Stimulated activated CD4-positive, alpha-beta T cell treated with anti-CD3 and anti-CD28 coated beads, Interleukin-1b, Interleukin-23, amount 100 ng/mL, for 24 hours (primary cell): ENCODE results near the gene CDK19.
"Not testable (repeated sequence)": the region's sequence is repeated elsewhere in the genome, so short reads cannot be mapped to it uniquely, and the experiment has no call there.

Experiments
- DNase-seq, 4 experiments: peaks; one replicate each; pipeline ENCODE4 v3.0.0-alpha.2; 2020; ENCODE audit warnings: low read depth in 4 of 4, low spot score in 1 of 4

The CDK19 gene

DNA sequence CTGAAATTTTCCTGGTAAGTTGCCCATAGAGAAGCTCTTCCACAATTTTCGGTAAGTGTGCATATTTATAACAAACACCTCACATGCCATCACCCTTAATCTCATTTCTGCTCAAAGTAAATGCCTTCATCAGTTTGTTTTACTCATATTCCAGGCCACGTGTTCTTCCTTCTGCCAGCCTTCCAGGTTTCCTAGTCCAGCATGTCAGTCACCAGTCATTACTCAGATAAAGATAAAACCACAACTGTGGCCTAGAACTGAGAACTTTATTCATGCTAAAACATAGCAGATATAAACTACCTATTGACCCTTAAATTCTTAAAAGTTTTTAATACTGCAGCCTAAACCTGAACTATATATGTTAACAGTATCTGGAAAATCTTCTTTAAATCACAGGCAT, 189.4 kb downstream of the CDK19 start:
- no peak for DNase-seq

DNA sequence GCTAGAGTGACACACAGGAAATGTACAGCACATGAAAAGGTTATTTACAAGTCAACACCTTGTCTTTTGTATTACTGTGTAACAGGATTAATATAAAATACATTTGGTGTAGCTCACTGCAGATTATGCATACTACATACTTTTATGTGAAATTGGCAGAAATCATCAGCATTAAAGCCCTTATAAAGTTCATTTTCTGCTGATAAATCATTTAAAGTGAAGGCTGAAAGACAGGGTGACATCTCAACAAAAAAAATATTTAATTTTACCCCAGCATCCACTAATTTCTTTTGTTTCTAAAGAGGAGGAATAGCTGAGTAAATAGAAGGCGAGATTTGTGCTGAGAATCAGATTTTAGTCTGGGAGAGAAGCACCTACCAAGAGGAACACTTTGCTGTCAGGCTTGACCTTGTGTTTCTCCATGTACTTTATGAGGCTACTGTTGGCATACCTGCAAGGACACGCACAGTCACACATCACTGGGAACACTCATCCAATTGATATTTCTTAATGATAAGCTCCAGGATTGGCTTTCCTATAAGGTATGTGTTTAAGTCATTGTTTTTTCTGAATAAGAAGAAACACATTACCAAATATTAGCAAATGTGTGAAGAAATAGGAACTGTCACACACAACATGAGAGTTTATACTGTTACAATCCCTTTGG, 192.2 kb downstream of the CDK19 start:
- DNase-seq = no peak

DNA sequence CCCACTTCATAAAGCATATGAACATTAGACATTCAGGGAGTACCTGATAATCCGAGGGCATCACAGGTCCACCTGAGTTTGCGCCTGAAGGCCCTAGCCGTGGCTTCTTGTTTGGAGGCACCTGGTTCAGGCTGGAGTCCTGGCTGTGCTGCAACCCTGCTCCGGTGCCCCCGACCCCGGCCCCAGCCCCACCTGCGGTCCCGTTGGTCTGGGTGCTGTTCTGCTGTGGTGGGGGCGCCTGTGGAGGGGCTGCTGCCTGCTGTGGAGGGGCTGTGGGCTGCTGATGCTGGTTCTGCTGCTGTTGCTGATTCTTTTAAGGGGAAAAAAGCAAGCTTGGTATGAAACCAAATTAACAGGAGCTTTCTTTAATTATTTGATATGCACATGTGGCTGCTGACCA, 194.2 kb downstream of the CDK19 start:
- no peak for DNase-seq

DNA sequence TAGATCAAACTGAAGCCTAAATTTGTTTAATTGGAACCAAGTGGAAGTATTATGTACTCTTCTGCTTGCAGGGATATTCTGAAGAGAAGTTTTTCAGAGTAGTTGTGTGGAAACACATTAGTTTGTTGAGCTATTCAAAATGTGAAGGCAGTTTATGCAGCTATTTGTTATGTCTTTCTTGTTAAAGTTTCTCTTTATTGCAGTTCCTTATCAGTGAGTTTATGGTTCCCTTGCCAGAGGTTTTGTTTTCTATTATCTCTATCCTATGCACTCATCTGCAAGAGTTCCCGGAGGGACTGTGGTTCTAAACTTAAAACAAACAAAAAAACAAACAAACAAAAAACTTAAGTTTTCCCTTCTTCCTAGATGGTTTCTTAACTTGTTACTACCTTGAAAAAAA, 195.2 kb downstream of the CDK19 start:
- DNase-seq = no peak

DNA sequence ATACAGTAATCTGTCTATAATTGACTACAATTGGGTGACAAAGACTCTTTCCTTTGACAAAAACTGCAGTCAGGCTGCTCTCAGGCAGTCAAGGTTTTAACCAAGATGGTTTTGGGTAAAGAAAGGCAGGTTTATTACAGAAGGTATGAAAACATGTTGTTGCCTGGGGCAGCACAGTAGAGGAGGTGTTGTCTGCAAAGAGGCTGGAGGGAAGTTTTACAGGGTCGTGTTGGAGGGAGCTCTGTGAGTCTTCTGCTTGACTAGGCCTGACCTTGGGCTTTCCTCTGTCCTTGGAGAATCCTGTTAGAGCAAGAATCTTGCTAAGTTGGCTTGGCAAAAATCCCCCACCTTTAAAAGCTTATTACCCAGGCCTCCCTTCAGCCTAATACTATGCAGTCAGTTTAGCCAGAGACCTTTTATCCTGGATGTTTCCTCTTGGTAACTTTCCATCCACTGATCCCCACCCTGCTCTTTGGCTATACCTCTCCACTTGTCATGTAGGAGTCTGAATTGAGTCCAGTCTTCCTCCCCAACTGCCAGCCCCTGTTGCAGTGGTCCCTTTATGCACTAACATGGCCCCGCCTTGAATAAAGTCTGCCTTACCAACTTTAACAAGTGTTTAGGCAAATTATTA, 195.9 kb downstream of the CDK19 start:
- DNase-seq = no peak

DNA sequence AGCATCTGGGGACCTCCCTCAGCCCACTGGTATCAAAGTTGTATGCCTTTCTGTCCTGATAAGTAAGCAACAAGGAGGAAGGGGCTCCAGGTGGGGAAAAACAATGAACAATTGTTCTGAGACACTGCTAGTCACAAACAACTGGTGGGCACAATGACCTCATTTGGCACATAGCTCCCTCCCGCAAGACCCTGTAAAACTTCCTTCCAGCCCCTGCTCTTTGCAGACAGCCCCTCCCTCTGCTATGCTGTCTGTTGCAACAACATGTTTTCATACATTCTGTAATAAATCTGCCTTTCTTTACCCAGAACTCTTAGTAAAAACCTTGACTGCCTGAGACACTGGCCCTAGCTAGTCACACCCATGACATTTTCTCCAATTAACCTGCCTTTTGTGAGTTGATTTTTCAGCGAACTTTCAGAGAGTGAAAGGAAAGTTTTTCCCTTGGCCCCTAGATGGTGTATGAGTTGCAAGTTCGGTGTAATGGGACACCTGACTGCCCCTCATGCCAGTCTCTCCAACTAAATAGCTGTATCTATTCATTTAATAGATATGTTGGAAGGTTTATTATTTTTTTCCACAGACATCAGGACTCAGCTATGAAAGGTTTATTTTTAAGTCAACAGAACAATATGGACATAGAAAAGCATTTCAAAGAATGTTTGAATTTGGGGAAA, 196.5 kb downstream of the CDK19 start:
- DNase-seq = no peak

DNA sequence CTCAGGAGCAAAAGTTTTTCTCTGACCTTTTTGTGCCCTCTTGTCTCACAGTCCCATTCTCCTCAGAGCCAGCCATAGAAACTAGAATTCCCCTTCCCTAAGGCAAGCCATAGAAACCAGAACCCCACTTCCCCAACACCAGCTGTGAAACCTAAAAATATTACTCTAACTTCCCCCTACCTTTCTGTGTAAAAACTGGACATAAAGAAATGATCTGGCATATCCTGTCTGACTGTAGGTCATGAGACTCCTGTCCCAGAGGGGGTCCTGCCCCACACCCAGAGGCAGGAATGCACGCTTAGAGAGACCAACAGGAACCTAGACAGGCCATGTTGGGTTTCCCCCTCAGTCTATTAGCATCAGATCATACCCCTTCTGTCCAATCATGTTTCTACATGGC, 198.2 kb downstream of the CDK19 start:
- DNase-seq = no peak

DNA sequence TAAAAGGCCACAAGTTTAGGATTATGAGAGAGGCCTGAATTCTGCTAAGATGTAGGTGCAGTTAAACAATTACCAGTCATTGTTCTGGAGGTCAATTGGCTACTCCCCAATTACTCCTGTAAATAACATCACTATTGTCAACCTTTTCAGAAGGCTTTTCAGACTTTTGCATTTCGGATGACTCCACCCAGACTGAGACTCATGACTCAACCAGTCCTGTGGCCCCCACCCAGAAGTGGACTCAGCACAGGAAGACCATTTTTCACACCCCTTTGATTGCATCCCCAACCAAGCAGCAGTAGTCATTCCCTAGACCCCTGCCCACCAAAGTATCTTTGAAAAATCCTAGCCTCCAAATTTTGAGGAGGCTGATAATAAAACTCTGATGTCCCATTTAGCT, 199.5 kb downstream of the CDK19 start:
- no peak for DNase-seq

DNA sequence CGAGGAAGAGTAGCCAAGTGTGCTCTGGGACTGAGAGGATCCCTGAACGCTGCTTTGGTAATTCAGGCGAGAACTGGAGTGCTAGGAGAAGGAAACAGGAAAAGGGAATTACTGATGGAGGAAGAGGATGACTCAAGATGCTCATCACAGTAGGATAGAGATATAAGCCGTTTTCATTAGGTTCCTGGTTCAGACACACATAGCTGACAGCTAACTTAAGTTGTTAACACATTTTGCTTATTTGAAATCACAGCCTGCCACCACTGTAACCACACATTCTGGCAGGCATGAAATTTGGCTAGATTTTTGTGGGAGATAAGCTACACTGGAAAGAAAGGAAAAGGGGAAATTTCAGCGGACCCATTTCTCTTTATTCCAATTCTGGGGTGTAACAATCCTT, 200.7 kb downstream of the CDK19 start:
- no peak for DNase-seq

DNA sequence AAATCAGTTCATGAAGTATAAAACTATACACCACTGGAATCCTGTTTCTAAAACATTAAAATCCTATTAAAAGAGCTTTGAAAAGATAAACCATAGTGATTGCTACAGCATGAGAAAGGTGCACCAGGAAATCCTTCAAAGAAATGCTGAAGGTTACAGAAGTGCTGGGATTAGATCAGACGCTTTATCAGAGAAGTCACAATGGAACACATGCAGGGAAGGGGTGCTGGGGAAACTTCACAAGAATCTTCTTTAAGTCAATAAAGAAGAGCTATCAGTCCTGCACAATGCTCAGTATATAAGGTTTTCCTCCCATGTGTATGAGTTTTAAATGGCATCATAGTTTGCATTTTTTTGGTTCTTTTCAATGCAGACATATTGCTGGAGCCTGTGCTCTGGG, 201.2 kb downstream of the CDK19 start:
- DNase-seq = no peak

DNA sequence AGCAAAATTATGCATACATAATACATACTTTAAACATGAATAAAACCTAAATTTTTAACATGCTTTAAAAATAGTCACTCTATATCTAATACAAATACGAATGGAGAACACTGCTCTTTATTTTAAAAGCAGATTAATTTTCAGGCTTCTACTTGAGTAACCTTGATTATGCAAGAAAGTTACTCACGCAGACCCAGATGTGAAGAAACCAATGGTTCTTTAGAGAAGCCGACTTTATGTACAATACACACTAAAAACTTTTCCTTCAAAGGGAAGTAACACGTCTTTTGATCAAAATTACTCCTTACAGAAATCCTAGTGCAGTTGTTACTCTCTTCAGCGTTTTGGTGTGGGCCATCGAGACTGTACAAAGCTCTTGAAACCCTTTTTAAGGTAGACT, 201.9 kb downstream of the CDK19 start:
- DNase-seq = no peak

DNA sequence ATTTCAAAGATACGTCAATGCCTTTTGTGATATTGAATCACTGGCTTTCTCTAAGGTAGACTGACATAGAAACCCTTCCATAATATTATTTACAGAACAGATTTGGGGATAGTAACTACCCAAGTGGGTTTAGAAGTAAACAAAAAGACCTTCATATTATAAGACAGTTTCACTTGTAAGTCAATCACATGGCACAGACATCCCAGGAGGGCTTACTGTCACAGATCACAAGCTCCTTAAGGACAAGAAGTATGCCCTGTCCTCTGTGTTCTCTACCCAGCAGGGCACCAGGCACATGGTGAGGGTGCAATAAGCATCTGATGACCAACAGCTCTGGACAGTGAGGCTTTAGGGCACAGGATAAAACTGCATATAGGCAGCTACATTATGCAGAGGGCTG, 203.0 kb downstream of the CDK19 start:
- DNase-seq = no peak

DNA sequence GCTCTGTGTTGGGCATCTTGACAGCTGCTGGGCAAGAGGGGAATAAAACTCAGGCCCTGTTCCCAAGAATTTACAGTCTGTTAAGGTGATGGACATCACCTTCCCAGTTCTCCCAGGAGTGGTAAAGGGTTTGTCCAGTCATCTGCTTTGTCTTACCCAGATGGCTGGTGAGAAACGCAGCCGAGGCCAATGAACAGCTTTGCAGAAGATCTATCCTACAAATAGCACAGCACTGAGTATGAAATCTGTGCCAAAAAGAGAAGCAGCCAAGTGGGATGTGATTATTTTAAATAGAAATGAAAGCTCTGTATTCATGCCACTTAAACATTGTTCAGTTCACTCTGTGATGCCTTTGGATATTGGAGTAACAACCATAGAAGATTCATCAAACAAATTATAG, 206.2 kb downstream of the CDK19 start:
- DNase-seq = no peak

DNA sequence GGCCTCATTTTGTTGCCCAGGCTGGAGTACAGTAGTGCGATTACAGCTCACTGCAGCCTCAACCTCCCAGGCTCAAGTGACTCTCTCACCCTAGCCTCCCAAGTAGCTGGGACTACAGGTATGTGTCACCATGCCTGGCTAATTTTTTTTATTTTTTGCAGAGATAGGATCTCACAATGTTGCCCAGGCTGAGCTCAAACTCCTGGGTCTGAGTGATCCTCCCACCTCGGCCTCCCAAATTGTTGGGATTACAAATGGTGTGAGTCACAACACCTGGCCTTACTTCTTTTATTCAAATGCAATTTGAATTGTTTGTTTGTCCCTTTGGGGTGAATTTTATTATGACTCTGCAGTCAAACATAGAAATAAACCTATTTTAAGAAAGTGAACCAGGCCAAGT, 207.1 kb downstream of the CDK19 start:
- DNase-seq = no peak

DNA sequence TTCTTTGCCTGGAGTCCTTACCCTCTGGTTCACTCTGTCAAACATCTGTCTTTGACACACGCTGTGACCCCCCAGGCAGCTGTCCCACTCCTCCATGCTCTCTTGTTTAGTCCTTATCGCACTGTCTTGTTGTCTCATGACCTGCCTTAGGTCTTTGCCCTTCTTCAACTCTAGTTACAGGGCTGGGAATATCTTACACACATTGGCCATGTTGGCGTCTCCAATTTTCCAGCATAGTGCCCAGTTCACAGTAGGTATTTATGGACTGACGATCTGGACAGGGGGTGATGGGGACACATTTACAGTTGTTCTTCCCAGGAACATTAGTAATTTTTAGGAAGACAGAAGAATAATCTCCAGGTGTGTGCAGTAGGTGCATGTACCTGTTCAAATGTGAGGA, 209.1 kb downstream of the CDK19 start:
- no peak for DNase-seq

DNA sequence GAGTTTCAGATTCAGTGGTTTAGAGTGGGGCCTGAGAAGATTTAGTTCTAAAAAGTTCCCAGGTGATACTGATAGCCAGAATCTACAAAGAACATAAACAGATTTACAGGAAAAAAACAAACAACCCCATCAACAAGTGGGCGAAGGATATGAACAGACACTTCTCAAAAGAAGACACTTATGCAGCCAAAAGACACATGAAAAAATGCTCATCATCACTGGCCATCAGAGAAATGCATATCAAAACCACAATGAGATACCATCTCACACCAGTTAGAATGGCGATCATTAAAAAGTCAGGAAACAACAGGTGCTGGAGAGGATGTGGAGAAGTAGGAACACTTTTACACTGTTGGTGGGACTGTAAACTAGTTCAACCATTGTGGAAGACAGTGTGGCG, 214.6 kb downstream of the CDK19 start:
- DNase-seq = not testable (repeated sequence)

DNA sequence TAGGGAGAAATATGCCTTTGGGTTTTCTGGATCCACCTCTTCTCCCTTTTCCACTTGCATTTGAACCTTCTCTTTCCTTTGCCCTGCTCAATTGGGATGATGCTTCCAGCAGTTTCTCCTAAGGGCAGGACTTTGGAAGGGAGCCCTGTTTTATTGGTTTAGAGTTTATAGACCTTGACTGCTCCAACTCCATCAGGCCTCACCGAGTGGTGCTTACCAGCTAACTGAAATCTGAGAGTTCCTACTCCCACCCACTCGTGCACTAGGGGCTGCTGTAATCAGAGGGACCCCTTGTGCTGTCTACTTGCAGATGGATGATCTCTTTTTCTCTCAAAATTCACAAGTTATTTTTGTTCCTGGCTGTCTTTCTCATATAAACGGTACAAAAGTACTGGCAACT, 217.5 kb downstream of the CDK19 start:
- no peak for DNase-seq

DNA sequence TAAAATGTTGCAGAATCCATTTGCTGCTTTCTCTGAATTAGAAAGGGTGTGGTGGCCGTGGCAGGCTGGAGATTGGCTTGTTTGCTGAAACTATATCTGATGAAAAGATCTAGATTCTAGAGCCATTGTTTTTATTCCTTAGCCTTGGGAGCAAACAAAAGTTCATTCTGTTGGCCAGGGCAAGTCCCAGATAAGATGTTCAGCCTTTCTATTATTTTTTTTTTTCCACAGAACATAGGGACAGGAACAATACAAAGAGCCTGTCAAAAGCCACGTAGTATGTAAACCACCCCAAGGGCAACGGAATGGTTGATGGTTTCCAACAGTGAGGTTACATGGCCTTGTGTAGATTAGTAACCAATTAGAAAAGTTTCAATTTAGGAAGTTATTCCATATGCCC, 218.9 kb downstream of the CDK19 start:
- DNase-seq = no peak

DNA sequence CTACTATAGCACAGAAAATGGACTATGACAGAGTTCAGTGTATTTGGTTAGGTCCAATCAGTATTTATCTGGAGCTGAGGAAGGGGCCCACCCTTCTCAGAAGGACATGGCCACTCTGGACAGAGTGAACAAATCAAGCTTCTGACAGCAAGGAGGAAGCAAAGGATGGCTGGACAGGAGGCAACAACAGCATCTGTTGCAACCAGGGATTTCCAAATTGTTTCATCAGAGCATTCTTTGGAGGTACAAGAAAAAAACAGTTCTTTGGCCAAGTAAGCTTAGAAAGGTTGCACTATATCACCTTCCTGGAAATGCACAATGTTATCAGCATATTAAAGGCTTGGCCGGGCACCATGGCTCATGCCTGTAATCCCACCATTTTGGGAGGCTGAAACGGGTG, 220.2 kb downstream of the CDK19 start:
- no peak for DNase-seq

DNA sequence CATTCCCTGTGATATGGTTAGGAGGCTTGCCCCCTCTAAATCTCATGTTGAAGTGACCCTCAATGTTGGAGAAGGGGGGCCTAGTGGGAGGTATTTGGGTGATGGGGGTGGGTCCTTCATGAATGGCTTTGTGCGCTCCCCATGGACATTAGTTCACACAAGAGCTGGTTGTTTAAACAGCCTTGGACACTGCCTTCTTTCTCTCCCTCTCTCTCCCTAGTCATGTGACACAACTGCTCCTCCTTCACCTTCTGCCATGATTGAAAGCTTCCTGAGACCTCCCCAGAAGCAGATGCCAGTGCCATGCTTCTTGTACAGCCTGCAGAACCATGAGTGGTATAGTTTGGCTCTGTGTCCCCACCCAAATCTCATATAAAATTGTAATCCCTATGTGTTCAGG, 221.6 kb downstream of the CDK19 start:
- DNase-seq = no peak

DNA sequence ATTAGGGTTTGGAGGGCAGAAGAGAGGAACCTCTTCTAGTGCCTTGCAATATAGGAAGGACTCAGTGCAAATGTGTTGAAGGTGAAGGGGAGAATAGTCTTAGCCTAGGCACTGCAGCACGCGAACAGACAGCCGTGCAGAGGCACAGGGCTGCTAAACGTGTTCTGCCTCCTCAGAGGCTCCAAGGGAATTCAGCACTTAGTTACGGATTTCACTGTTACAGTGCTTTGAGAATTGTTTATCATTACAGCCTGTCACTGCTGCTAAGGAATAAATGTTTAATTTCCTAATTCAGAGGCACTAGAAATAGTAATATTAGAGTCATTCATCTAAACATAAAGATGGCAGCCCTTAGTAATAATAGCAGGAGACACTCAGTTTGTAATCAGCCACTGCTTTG, 222.5 kb downstream of the CDK19 start:
- no peak for DNase-seq

DNA sequence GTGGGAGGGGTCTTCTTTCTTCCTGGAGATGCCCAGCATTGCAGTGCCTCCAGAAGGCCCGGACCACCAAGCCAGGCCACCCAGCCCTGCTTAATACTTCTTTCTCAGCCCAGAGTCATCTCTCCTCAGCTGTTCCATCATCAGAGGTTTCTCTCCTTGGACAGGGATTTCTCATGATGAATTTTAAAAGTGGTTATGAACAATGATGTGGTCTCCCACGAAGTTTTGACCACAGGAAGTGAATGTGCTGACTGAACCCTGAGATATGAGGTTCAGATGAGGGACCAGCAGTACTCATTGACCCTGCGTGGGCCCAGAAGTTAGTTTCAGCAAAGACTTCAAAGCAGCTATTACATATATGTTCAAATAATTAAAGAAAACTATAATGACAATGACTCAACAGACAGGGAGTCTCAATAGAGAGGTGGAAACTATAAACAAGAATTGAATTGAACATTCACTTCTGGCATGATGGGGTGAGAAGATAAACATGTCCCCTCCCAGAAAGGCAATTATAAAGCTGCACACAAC, 224.4 kb downstream of the CDK19 start:
- DNase-seq = peak in 1 of 4 experiments; percentile 4
